Iris pigment epithelial cell (primary cell): ENCODE measurements around the gene ZRANB1.

Experiments
- DNase-seq: peaks from one replicate; pipeline ENCODE4 v3.0.0-alpha.2; 2011; ENCODE audit warnings: low read depth

Gene ZRANB1

GRCh38 chr10:125018576-125019143 lies 76.7 kb downstream of the ZRANB1 start:
- DNase-seq, result no peak

GRCh38 chr10:125020386-125020785 lies 78.5 kb downstream of the ZRANB1 start:
- no peak for DNase-seq

- no peak for DNase-seq
These were observed 78.9 kb downstream of the ZRANB1 start for GRCh38 chr10:125020871-125021270.

GRCh38 chr10:125021686-125022344 lies 79.9 kb downstream of the ZRANB1 start:
- DNase-seq, result no peak

GRCh38 chr10:125022671-125023070 lies 80.7 kb downstream of the ZRANB1 start:
- no peak for DNase-seq

- DNase-seq, result no peak
These were observed 81.3 kb downstream of the ZRANB1 start for GRCh38 chr10:125023255-125023654.

GRCh38 chr10:125023862-125024496 lies 82.1 kb downstream of the ZRANB1 start:
- no peak for DNase-seq

- no peak for DNase-seq
These were observed 82.7 kb downstream of the ZRANB1 start for GRCh38 chr10:125024497-125025234.

GRCh38 chr10:125025341-125025740 lies 83.4 kb downstream of the ZRANB1 start:
- peak; percentile 71 for DNase-seq

GRCh38 chr10:125026036-125026931 lies 84.4 kb downstream of the ZRANB1 start:
- no peak for DNase-seq

GRCh38 chr10:125026974-125027735 lies 85.2 kb downstream of the ZRANB1 start:
- DNase-seq, result no peak

GRCh38 chr10:125027871-125028869 lies 86.2 kb downstream of the ZRANB1 start:
- DNase-seq, result peak; percentile 36

GRCh38 chr10:125029584-125030242 lies 87.8 kb downstream of the ZRANB1 start:
- DNase-seq, result peak; percentile 65

- DNase-seq, result no peak
These were observed 88.8 kb downstream of the ZRANB1 start for GRCh38 chr10:125030567-125031197.

GRCh38 chr10:125032474-125033020 lies 90.6 kb downstream of the ZRANB1 start:
- no peak for DNase-seq

- no peak for DNase-seq
These were observed 91.4 kb downstream of the ZRANB1 start for GRCh38 chr10:125033146-125033924.

GRCh38 chr10:125034675-125035074 lies 92.8 kb downstream of the ZRANB1 start:
- DNase-seq, result peak; percentile 33

GRCh38 chr10:125035136-125035535 lies 93.2 kb downstream of the ZRANB1 start:
- peak; percentile 85 for DNase-seq
